Mesodermal cell (in vitro differentiated cells): ENCODE measurements around the gene RYR2.

ENCODE experiments used
- H3K27ac ChIP-seq: 2 replicates; pipeline ENCODE4 v1.7.0; 2013; ENCODE audit warnings: mild to moderate bottlenecking, low read depth, low read length, moderate library complexity; ENCODE audit not compliant: severe bottlenecking
- H3K36me3 ChIP-seq: 2 replicates; pipeline ENCODE4 v1.7.1; 2013; ENCODE audit warnings: mild to moderate bottlenecking, low read length, moderate library complexity; ENCODE audit not compliant: control insufficient read depth, insufficient read depth
- H3K4me1 ChIP-seq: one replicate; pipeline ENCODE4 v1.7.1; 2013; ENCODE audit warnings: mild to moderate bottlenecking, low read length; ENCODE audit not compliant: insufficient read depth, control insufficient read depth, poor library complexity, severe bottlenecking
- H3K4me3 ChIP-seq: 2 replicates; pipeline ENCODE4 v1.7.0; 2013; ENCODE audit warnings: low read length, control low read depth, mild to moderate bottlenecking; ENCODE audit not compliant: insufficient read depth, poor library complexity, severe bottlenecking; ENCODE audit errors: extremely low read depth
- H3K9me3 ChIP-seq: 2 replicates; pipeline ENCODE4 v1.7.1; 2013; ENCODE audit warnings: mild to moderate bottlenecking, low read length, moderate library complexity; ENCODE audit not compliant: control insufficient read depth
- WGBS, 2 experiments: methylation state at CpG; one replicate each; pipeline ENCODE4 v1.1.5; 2013; ENCODE audit warnings: missing lambda C conversion rate in 2 of 2; ENCODE audit not compliant: insufficient coverage in 2 of 2; 5-methylcytosine and 5-hydroxymethylcytosine counted together

The RYR2 gene

GRCh38 chr1:237473854-237474253 lies 431.9 kb downstream of the RYR2 start:
- WGBS, 2 experiments: 92% methylated on average over 3 to 4 of the region's 5 CpGs
- no peak overlapping the region for H3K27ac ChIP-seq
- no peaks in the 10 kb centered on the region for H3K4me1 ChIP-seq
- H3K36me3 ChIP-seq: no peaks in the 10 kb centered on the region
- H3K9me3 ChIP-seq: no peaks in the 10 kb centered on the region
- no peak overlapping the region for H3K4me3 ChIP-seq

- no peak overlapping the region for H3K27ac ChIP-seq
- no peaks in the 10 kb centered on the region for H3K36me3 ChIP-seq
- no peaks in the 10 kb centered on the region for H3K4me1 ChIP-seq
- H3K9me3 ChIP-seq: no peaks in the 10 kb centered on the region
- 94% methylated on average over 3 of the region's 4 CpGs; no CpG with 5 or more reads in 1 of the 2 experiments for WGBS, 2 experiments
- H3K4me3 ChIP-seq: no peak overlapping the region
These were observed 436.1 kb downstream of the RYR2 start for GRCh38 chr1:237478082-237478481.

- Histone ChIP-seq H3K4me1 (no peaks in the 10 kb centered on the region), H3K27ac (no peak overlapping the region), H3K4me3 (no peak overlapping the region), H3K9me3 (no peaks in the 10 kb centered on the region), H3K36me3 (no peaks in the 10 kb centered on the region)
- no CpG with 5 or more reads among the region's 3 CpGs for WGBS, 2 experiments
These were observed 436.9 kb downstream of the RYR2 start for GRCh38 chr1:237478842-237479241.

GRCh38 chr1:237482777-237483176 lies 440.8 kb downstream of the RYR2 start:
- no peaks in the 10 kb centered on the region for H3K36me3 ChIP-seq
- no peak overlapping the region for H3K27ac ChIP-seq
- H3K4me3 ChIP-seq: no peak overlapping the region
- no peaks in the 10 kb centered on the region for H3K4me1 ChIP-seq
- 80 to 94% methylated on average over 2 of the region's 2 CpGs for WGBS, 2 experiments
- no peaks in the 10 kb centered on the region for H3K9me3 ChIP-seq

GRCh38 chr1:237492359-237492758 lies 450.4 kb downstream of the RYR2 start:
- Histone ChIP-seq H3K9me3 (no peaks in the 10 kb centered on the region), H3K4me1 (no peaks in the 10 kb centered on the region), H3K36me3 (no peaks in the 10 kb centered on the region), H3K4me3 (no peak overlapping the region), H3K27ac (no peak overlapping the region)
- WGBS, 2 experiments: 33 to 40% methylated on average over 1 of the region's 1 CpG

GRCh38 chr1:237500566-237500965 lies 458.6 kb downstream of the RYR2 start:
- no peaks in the 10 kb centered on the region for H3K4me1 ChIP-seq
- no peaks in the 10 kb centered on the region for H3K36me3 ChIP-seq
- H3K9me3 ChIP-seq: no peaks in the 10 kb centered on the region
- H3K27ac ChIP-seq: no peak overlapping the region
- 90 to 94% methylated on average over 3 of the region's 6 CpGs for WGBS, 2 experiments
- no peak overlapping the region for H3K4me3 ChIP-seq

- H3K36me3 ChIP-seq: no peaks in the 10 kb centered on the region
- no peaks in the 10 kb centered on the region for H3K9me3 ChIP-seq
- no peak overlapping the region for H3K27ac ChIP-seq
- no peak overlapping the region for H3K4me3 ChIP-seq
- WGBS, 2 experiments: 87 to 95% methylated on average over 5 to 7 of the region's 8 CpGs
- no peaks in the 10 kb centered on the region for H3K4me1 ChIP-seq
These were observed 461.3 kb downstream of the RYR2 start for GRCh38 chr1:237503292-237503691.

- WGBS, 2 experiments: 100% methylated on average over 1 of the region's 2 CpGs
- no peaks in the 10 kb centered on the region for H3K9me3 ChIP-seq
These were observed 465.0 kb downstream of the RYR2 start for GRCh38 chr1:237507005-237507404.

GRCh38 chr1:237509748-237510147 lies 467.8 kb downstream of the RYR2 start:
- WGBS, 2 experiments: 87 to 94% methylated on average over 2 of the region's 2 CpGs
- Histone ChIP-seq H3K36me3 (no peaks in the 10 kb centered on the region), H3K9me3 (no peaks in the 10 kb centered on the region), H3K4me1 (no peaks in the 10 kb centered on the region), H3K27ac (no peak overlapping the region), H3K4me3 (no peak overlapping the region)

More at GRCh38 chr1:237507005-237507404, 465.0 kb downstream of the RYR2 start:
- H3K36me3 ChIP-seq: no peaks in the 10 kb centered on the region
- H3K4me3 ChIP-seq: no peak overlapping the region
- no peaks in the 10 kb centered on the region for H3K4me1 ChIP-seq
- no peak overlapping the region for H3K27ac ChIP-seq

GRCh38 chr1:237525102-237525501 lies 483.1 kb downstream of the RYR2 start:
- H3K4me3 ChIP-seq: no peak overlapping the region
- no peaks in the 10 kb centered on the region for H3K9me3 ChIP-seq
- no peak overlapping the region for H3K27ac ChIP-seq
- no peaks in the 10 kb centered on the region for H3K4me1 ChIP-seq
- WGBS, 2 experiments: 75 to 100% methylated on average over 1 to 2 of the region's 3 CpGs
- no peaks in the 10 kb centered on the region for H3K36me3 ChIP-seq

- WGBS, 2 experiments: 88 to 90% methylated on average over 3 of the region's 4 CpGs
- no peaks in the 10 kb centered on the region for H3K9me3 ChIP-seq
- no peaks in the 10 kb centered on the region for H3K36me3 ChIP-seq
- no peak overlapping the region for H3K27ac ChIP-seq
- no peaks in the 10 kb centered on the region for H3K4me1 ChIP-seq
- H3K4me3 ChIP-seq: no peak overlapping the region
These were observed 485.8 kb downstream of the RYR2 start for GRCh38 chr1:237527761-237528160.
